Endometrium (tissue), 2 donors: Measurements from ENCODE around the gene TESMIN.

ENCODE experiments used
- FAIRE-seq: peaks from 2 replicates; lab custom pipeline; 2012; peaks lifted over from hg19 to GRCh38; lab: Jason Lieb, UNC
- donor health status: control.
- donor health status: control.

TESMIN gene

GRCh38 chr11:68761801-68762200, 10.5 kb upstream of the TESMIN start:
- no peak for FAIRE-seq

GRCh38 chr11:68759991-68760390, 8.7 kb upstream of the TESMIN start:
- FAIRE-seq = no peak

GRCh38 chr11:68757711-68758110, 6.4 kb upstream of the TESMIN start:
- FAIRE-seq = no peak

DNA sequence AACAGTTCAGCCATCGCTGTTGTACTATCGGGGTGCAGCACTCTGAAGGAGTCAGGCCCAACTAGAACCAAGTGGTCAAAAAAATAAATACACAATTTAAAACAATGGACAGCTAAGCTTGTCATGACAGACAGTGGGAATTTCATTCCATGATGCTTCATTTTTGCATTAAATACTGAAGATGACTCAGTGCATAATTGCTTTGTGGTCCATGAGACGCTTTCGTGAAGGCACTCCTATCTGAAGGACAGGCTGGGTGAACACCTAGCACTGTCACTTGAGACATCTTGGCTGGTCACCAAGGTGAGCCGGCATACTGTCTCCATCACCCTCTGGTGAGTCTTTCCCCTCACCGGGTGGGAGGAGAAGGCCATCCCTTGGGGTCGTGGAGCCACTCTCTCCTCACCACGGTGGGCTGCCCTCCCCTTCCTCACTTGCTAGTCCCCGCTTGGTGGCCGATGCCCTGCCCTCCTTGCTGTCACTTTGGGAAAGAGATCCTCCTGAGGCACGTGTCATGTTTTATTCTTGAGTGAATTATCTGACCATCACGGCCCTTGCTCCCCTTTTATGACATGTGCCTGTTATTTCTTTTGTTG, 4.9 kb upstream of the TESMIN start:
- no peak for FAIRE-seq

DNA sequence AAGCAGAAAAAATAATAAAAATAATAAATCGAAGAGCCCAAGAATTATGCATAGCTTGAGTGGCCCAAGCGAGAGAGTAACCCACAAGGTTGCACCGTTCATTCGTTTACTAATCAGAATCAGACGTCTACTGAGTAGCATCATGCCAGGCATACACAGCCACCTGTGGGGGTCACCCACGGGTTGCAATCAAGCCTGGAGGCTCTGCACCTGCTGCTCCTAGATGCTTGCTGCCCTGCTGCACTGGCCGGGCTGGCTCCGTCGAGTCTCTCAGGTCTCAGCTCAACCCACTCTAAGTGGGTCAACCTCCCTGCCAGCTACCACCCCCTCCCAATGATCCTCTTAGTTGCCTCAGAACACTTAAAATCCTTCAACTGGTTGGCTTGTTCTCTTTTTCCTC, 2.0 kb upstream of the TESMIN start:
- no peak for FAIRE-seq

GRCh38 chr11:68751004-68751325, 355 bp downstream of the TESMIN start:
- FAIRE-seq = no peak

DNA sequence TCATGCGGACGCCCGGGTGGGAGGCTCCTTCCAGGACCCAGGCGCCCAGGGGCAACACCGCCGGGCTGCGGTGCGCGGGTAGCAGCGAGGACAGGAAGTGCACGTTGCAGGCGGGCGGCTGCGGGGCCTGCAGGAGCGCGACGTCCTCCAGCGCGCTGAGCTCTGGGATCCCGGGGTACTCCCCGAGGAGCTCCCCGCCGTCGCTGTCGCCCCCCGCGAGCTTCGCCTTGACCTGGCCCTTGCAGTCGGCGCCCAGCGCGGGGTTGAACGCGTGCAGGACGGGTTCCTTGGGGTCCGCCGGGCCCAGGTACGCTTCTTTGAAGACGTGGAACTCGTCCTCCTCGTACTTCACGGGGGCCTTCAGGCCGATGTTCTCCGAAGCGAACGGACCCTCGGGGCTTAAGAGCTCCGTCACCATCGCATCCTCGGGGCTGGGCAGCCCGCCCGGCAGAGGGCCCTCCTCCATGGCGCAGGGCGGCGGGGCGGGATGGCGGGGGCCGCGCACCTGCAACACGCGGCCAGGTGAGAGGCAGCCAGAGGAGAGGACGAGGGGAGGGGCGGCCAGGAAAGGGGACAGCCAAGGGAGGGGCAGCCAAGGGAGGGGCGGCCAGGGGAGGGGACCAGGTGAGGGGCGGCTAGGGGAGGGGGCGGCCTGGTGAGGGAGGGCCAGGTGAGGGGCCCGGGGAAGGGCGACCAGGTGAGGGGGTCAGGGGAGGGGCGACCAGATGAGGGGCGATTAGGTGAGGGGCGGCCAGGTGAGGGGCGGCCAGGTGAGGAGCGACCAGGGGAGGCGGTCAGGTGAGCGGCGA, 921 bp downstream of the TESMIN start:
- no peak for FAIRE-seq

DNA sequence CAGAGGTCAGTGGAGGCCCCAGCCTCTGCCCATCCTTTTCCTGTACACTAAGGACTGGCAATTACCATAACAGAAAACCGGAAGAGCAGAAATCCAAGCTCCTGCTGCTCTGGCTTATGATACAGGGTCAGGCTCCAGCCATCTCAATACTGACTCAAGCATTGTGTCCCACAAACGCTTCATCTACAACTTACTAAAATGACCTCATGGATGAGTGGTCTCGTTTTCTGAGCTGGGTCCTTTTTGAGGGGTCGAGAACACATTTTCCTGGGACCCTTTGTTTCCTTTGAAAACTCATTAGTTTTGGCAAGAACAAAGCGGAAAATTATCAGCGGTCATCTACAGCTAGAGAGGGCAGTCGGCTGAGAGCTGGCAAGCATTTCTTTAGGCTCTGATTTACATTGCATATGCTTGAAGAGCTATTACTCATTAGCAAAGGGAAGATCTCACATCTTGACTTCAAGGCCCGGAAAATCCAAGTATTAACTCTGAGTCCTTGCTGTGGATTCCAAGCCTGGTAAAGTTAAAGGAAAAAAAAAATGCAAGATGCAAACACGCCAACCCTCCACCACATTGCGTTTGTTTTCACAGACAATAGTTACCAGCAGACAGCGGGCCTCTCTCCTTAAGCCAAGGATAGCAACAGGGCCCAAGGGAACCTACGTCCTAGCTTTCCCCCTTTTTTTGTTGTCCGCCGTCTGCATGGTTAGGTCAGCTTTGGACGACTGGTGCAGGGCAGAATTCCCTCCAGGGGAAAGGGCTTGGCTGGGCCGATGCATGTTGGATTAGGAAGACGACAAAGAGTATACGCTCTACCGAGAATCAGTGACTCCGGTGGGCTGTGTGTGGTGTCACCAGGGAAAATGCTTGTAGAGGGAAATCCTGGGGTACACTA, 1.8 kb downstream of the TESMIN start:
- no peak for FAIRE-seq

GRCh38 chr11:68748061-68748460, 3.3 kb downstream of the TESMIN start:
- no peak for FAIRE-seq

- no peak for FAIRE-seq
Measured at GRCh38 chr11:68743539-68743938, 7.8 kb downstream of the TESMIN start.

DNA sequence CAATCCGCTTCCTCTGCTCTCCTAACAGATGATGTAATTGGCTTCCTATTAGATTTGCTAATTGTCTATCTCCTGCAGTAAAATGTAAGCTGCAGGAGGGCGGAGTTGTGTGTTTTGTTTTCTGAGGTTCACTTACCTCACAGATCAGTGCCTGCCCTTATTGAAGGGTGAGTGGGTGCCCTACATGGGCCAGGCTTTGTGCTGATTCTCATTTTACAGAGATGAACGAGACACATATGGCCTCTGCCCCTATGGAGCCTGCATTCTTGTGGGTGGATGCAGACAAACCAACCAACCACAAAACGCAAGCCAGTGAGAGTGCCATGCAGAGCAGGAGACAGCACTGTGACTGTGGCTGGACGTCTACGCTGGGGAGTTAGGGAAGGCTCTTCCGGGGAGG, 9.9 kb downstream of the TESMIN start:
- FAIRE-seq = no peak

DNA sequence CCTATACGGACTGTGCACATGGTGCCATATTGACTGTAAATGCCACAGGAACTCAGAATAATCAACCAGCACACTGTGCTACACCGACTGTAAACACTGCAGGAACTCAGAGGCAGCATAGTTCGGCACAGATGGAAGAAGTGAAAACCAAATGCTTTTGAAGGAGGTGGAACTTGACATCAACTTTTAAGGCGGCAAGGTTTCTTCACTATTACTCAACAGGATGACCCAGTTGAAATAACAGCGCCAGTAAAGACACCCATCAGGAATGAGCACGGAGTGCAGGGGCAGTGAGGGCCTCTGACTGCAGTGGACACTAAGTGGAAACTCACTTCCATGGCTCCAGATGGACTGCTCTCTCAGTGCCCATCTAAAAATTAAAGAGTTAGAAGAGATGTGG, 15.7 kb downstream of the TESMIN start:
- FAIRE-seq = no peak

- FAIRE-seq = no peak
Measured at GRCh38 chr11:68735125-68735524, 16.2 kb downstream of the TESMIN start.

DNA sequence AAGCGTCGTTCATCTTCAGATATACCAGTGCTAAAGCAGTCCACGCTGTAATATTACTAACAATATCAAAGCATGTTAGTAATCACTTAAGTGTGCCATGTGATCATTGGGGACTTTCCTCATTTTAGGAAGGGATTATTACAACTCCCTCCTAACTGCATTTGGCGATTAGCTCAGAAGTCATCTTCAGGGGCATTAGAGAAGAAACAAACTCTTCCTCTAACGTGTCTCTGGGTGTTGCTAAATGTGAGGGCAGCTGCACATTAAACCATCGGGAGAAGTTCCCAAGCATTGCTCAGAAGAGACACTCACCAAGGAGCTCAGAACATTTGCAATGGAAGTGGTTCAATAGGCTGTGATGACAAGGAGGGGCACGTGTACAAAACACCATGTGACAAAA, 17.2 kb downstream of the TESMIN start:
- no peak for FAIRE-seq

DNA sequence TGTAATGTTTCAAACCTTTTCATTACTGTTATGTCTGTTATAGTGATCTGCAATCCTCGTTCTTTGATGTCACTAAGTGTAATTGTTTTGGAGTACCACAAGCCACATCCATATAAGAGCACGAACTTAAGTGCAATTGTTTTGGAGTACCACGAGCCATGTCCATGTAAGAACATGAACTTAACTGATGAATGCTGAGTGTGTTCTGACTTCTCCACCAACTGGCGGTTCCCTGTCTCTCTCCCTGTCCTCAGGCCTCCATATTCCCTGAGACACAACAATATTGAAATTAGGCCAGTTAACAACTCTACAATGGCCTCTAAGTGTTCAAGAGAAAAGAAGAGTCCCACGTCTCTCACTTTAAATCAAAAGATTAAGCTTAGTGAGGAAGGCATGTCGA, 23.5 kb downstream of the TESMIN start:
- no peak for FAIRE-seq

GRCh38 chr11:68724293-68724692, 27.0 kb downstream of the TESMIN start:
- no peak for FAIRE-seq

DNA sequence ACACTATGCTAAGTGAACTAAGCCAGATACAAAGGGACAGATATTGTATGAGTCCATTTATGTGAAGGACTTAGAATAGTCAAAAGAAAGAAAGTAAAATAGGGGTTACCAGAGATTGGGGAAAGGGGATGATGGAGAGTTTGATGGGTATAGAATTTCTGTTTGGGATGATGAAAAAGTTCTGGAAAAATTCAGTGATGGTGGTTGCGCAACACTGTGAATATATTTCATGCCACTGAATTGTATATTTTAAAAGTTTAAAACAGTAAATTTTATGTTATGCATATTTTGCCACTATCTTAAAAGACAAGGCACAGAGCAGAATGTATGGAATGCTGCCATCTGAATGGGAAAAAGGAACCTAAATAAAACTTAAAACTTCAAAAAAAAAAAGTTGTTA, 29.2 kb downstream of the TESMIN start:
- no peak for FAIRE-seq

- no peak for FAIRE-seq
Measured at GRCh38 chr11:68721075-68721474, 30.2 kb downstream of the TESMIN start.

DNA sequence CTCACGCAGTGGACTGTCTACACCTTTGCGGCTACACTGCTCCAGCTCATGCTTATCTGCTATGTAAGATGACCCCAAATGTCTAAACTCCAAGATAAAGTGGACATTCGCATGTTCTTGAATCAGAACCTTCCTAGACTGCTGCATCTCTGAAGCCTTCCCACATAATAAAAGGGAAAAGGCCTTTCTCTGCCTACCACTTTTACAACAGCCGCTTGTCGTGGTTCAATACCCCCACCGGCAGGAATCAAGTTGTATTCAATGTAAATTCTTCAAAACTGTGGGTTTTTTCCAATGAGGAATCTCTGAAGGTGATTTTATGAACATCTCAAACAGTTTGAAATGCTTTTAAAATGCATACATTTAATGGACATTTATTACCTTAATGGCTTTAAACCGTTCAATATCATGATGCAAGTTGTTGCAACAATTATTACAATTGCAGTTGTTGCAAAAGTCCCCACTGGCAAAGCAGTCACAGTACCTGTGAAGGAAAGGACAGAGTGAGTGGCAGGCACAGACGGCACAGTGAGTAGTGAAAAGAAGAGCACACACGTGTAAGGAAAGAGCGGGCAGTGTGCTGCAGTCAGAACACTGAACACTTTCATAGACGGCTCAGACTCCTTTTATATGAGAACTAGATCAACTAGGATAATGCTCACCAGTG, 35.7 kb downstream of the TESMIN start:
- FAIRE-seq = no peak

- no peak for FAIRE-seq
Measured at GRCh38 chr11:68714060-68714856, 37.1 kb downstream of the TESMIN start.

DNA sequence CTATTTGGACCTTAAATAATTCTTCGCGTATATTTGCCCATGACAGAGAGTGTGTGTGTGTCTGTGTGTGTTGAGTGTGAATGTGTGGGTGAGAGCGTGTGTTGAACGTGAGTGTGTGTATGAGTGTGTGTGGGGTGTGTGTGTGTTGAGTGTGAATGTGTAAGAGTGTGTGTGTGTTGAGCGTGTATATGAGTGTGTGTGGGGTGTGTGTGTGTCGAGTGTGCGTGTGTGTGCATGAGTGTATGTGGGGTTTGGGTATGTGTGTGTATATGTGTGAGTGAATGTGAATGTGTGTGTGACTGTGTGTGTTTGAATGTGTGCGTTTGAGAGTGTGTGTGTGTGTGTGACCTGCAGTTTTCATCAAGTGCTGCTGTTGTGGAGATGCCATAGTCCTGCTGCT, 40.2 kb downstream of the TESMIN start:
- FAIRE-seq = no peak

- no peak for FAIRE-seq
Measured at GRCh38 chr11:68710409-68710808, 40.9 kb downstream of the TESMIN start.
